ENCODE results near the gene PANX1. TPM values are rescaled to one million over a fixed set of nuclear protein-coding genes. Genes with fewer than 3 reads are reported as not detected.
"Not testable (repeated sequence)": the region's sequence is repeated elsewhere in the genome, so short reads cannot be mapped to it uniquely, and the experiment has no call there.

PANX1 gene, protein sequence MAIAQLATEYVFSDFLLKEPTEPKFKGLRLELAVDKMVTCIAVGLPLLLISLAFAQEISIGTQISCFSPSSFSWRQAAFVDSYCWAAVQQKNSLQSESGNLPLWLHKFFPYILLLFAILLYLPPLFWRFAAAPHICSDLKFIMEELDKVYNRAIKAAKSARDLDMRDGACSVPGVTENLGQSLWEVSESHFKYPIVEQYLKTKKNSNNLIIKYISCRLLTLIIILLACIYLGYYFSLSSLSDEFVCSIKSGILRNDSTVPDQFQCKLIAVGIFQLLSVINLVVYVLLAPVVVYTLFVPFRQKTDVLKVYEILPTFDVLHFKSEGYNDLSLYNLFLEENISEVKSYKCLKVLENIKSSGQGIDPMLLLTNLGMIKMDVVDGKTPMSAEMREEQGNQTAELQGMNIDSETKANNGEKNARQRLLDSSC
- total RNA-seq, result 17.4 TPM
- long read RNA-seq, transcript PANX1-201 (5 exons, 2,769 nt), result major isoform, 26 of 29 reads
- long read RNA-seq, partial matches to known transcripts, result 2 of 29 reads
- long read RNA-seq, other reads (novel, unspliced or antisense), result 1 of 29 reads

DNA sequence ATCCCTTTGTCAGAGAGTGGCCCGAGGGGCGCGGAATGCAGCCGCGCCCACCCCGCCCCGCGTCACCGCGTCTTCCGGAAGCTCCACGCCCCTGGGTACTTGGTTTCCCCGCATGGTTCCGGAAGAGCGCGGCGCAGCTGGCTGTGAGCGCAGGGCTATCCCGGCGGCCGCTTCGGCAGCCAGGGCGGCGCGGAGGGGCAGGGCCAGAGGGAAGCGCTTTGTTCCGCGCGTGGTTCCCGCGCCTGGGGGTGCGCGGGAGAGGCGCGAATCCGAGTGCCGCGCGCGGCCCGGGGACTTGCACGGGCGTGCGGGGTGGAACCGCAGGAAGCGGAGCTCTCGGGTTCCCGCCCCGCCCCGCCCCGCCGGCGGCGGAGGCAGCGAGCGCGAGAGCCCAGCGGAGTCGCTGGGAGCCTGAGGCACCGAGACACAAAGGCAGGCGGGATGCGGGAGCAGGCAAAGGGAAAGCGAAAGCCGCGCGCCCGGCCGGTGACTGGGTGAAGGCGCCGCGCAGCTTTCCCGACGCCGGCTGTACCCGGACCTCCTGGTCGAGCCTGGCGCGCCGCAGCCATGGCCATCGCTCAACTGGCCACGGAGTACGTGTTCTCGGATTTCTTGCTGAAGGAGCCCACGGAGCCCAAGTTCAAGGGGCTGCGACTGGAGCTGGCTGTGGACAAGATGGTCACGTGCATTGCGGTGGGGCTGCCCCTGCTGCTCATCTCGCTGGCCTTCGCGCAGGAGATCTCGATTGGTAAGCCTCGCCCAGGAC lies at the start of gene PANX1:
PANX1 (plus strand) TSS at position 96 of the 766 bp plus-strand sequence; CDS start at position 568, 472 bp downstream.
- DNase-seq (peak; percentile 92), ATAC-seq (peak; percentile 92)
- intact Hi-C loops (cut with micrococcal nuclease), result no loop called here

DNA sequence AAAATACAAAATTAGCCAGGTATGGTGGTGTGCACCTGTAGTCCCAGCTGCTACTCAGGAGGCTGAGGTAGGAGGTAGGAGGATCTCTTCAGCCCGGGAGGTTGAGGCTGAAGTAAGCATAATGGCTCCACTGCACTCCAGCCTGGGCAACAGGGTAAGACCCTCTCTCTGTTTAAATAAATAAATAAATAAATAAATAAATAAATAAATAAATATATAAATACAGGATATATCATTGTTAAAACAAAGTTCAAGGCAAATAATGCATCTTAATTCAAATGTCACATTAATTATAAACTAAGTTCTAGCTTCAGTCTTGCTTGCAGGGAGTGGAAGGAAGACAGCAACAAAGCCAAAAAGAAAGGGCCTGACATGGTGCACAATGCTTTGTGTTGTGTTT lies 44.5 kb upstream of the PANX1 start:
- DNase-seq, result no peak
- intact Hi-C loops (cut with micrococcal nuclease), result no loop called here
- no peak for ATAC-seq

DNA sequence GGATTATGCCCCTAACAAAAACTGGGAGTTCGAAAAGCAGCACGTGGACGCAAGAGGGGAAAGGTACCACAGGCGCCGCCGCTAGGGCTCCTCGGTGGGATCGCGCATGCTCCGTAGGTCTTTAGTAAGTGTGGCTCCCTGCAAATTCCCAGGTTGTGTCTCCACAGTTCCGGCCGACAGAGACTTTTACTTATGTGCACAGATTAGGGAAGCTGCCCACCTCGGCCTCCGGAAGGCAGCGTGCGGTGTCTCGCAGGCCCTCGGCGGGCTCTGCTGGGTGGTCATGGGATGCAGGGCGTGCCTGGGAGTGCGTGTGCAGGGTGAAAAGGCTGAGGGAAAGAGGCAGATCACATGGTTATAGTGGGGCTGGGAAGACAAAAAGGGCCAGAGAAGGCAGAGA lies 39.7 kb upstream of the PANX1 start:
- intact Hi-C loops (cut with micrococcal nuclease), result no loop called here
- no peak for ATAC-seq
- DNase-seq, result no peak

DNA sequence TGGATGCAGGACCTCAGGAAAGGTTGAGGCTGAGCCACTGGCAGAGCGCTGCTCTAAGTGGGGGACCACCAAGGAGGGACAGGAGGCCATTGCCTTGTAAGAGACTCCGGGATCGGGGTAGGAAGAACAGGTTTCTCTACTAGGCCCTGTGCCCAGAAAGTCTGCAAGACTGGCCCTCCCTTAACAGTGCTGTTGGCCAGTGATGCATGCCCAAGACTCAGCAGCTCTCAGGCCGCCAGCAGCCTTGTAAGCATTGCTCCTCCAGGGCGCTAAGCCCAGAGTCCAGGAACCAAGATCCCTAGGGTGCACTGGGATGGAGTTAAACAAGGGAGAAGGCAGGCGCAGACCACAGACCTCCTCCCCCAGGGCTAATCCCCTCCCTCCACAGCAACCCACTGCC lies 39.3 kb upstream of the PANX1 start:
- DNase-seq (no peak), ATAC-seq (no peak)
- intact Hi-C loops (cut with micrococcal nuclease), result no loop called here

DNA sequence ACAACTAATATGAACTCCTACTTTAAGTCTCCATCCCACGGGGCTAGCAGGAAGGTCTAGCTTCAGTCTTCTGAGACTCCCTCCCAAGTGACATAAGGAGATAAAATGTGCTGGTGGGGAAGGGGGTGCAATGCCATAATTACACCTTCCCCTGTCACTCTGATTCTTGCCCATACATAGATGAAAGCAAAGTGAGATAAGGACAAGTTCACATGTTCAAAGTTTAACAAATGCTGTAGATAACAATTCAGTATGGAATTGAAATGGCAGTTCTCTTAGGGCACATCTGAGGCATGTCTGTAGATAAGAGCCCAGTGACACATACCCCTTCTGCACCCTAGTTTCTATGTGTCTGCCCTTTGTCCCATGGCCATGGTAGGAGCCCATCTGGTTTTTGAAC lies 38.2 kb upstream of the PANX1 start:
- ATAC-seq (no peak), DNase-seq (no peak)
- intact Hi-C loops (cut with micrococcal nuclease), result no loop called here

DNA sequence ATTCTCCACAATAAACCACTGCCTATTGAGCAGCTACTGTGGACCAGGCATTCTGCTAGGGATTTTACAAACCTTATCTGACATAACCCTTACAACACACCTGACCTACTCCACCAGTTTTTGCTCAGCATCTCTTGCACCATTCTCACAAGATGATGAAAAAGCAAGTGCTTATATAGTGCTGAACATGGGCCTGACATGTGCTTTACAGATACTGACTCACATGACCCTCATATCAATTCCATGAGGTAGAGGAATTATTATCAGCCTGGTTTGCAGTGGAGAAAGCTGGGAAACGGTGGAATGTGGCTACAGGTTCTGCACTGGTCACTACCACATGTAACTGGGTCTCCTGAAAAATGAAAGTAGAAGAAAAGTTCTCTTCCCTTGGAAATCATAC lies 37.5 kb upstream of the PANX1 start:
- DNase-seq (no peak), ATAC-seq (no peak)
- intact Hi-C loops (cut with micrococcal nuclease), result no loop called here

DNA sequence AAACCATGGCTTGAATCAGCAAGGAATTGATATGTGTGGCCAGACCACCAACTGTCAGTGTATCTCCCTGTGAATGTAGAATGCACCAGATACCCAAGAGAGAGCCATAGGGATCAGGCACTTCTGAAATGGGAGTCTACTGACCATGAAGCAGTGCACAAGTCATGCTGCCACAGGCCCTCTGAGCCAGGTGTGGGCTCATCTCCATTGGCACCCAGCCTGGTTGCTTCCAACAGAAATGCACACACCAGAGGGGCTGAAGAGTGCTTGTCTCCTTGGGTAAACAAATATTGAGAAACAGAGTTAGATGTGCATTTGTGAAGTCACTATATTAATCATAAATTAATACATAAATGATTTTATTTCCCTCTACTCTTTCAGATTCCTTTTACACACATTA lies 28.4 kb upstream of the PANX1 start:
- intact Hi-C loops (cut with micrococcal nuclease), result no loop called here
- no peak for DNase-seq
- no peak for ATAC-seq

DNA sequence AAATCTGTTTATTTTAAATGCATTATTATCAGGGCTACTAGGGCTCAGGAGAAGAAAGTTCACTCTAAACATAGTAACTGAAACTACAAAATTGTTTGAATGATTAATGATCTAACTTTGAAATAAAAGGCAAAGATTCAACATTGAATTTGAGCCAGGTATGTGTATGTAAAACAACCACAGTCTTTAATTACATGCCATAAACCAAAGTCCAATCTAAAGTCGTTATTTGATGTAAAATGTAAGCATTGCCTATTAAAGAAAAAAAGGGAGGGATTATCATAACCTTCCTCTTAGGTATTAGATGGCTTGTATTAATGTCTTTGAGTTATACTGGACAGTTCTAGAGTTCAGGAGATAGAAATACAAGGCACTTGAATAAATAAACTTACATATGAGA lies 25.2 kb upstream of the PANX1 start:
- DNase-seq (no peak), ATAC-seq (no peak)
- intact Hi-C loops (cut with micrococcal nuclease), result no loop called here

DNA sequence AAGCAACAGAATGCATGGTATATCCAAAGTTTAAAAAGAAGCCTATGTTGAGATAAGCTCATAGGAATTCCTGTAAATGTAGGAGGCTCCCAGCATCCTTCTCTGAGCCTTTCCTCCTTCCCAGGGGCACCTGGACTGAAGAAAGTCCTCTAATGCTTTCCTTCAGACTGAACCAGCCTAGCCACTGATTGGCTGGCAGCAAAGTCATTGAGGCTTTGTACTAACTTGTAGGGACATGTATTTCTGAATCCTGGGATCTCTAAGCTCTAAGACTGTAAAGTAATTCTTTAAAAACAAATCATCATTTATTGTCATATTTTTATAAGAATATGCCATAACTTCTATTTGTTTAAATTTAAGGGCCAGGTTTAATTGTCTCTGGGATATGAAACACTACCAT lies 23.9 kb upstream of the PANX1 start:
- intact Hi-C loops (cut with micrococcal nuclease), result no loop called here
- DNase-seq (no peak), ATAC-seq (no peak)

DNA sequence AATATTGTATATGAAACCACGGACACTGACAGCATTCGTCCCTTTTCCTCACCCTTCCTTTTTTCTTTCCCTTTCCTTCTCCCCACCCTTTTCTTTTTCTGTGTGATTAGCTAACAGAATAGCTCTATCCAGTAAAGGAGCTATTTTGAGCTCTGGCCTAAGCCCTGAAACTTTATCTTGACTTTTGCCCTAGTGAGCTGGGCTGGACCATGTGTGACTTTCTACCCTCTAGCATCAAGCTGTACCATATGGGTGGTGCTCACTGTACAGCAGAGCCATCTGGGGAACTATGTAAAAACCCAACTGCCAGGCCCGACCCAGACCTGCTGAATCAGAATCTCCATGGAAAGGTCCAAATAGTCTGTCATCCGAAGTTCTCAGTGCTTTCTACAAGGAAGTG lies 21.9 kb upstream of the PANX1 start:
- DNase-seq (peak; percentile 25), ATAC-seq (peak; percentile 98)
- intact Hi-C loops (cut with micrococcal nuclease), result no loop called here

DNA sequence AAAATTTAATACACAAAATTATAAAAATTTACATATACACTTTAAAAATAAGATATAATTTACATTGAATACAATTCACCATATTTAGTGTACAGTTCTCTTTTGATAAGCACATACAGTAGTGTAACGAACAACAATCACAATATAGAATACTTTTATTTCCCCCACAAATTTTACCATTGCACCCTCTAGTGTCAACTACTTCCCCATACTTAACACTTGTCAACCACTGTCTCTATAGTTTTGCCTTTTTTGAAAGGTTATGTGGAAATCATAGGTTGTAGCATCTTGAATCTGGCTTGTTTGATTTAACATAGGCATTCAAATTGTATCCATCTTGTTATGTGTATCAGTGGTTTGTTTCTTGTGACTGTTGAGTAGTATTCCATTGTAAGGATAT lies 21.3 kb upstream of the PANX1 start:
- DNase-seq (no peak), ATAC-seq (no peak)
- intact Hi-C loops (cut with micrococcal nuclease), result no loop called here

DNA sequence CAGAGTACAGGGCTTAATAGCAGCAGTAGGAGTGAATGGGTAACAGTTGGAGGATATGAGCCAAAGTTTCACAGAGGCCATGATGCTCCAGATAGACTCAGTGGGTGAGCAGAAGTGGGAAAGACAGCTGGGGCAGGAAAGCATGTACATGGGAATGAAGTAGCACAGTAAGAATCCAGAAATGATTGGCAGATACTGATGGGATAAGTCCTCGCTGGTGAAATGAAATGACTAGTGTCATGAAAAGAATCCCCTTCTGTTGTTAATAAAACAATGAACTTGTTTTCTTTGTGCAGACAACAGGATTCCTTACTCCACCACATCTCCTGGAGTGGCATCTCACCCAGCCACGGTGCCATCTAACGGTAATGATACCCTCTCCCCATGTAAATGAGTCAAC lies 17.4 kb upstream of the PANX1 start:
- ATAC-seq (no peak), DNase-seq (no peak)
- intact Hi-C loops (cut with micrococcal nuclease), result no loop called here

DNA sequence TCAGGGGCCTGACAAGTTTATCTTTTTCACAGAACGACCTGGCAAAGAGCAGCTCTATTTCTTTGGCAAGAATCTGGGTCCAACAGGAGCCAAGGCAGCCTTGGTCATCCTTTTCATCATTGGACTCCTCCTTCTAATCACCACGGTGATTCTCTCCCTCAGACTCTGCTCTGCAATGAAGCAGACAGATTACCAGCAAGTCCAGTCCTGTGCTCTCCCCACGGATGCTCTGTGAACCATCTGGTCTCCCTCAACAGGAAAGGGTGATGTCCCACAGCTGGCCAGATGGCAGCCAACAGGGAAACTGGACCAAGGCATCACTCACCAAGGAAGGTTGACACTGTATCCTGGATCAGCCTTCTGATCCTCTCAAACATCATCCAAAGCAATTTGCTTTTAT lies 17.0 kb upstream of the PANX1 start:
- DNase-seq (peak; percentile 68), ATAC-seq (peak; percentile 94)
- intact Hi-C loops (cut with micrococcal nuclease), result no loop called here

DNA sequence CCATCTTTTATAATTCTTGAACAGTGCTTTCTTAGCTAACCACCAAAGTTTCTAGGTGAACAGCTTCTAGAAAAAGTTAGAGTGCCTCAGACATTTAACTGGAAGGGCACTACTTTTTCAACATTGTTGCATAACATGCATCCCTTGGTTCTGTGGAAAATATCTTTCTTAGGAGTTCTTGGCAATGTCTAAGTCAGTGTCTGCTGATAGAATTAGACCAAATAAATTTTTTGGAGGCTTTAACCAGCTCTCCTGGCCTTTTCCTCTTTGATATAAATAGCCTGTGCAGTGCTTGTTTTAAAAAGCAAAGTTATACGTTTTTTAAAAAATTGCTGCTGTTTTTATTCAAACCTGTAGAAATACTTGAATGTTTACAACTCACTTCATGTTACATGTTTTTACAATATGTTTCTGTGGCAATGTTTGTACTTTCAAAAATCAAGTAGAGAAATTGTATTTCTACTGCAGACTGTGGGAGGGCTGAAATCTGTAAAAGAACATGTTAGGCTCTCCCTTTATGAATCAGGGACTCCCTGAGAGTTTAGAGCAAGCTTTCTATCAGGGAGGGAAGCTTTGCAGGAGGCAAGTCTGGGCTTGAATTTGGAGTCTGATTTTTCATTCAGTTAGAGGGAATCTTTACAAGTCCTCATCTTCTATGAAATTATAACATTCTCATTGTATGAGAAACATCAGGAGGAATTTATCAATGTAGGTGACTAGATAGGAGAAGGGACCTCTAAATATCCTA lies 16.3 kb upstream of the PANX1 start:
- no peak for DNase-seq
- intact Hi-C loops (cut with micrococcal nuclease), result no loop called here
- ATAC-seq, result peak; percentile 85

DNA sequence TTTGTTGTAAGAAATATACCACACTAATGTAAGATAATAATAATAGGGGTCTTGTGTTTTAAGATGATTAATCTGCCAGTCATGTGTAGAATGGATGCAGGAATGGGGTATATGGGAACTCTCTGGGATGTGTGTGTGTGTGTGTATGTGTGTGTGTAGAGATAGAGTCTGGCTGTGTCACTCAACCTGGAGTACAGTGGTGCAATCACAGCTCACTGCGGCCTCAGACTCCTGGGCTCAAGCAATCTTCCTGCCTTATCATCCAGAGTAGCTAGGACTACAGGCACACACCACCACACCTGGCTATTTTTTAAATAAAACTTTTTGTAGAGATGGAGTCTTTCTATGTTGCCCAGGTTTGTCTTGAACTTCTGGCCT lies 11.5 kb upstream of the PANX1 start:
- DNase-seq (no peak), ATAC-seq (no peak)
- intact Hi-C loops (cut with micrococcal nuclease), result no loop called here

DNA sequence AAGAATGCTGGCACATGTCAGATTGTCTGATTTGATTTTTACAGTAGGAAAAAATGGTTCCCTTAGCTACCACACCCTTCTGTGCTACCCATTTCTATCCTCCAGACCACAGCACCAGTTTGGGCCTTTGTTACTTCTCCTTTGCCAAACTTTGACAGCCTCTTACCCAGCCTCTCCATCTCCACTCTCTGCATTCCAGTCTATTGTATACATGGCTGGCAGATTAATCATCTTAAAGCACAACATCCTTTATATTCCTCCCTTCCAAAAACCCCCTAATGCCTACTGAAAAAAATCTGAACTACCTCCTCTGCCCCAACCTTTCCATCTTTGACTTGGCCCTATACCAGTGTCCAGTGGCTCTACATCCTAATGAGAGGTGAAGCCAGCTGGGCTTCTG lies 10.8 kb upstream of the PANX1 start:
- no peak for ATAC-seq
- no peak for DNase-seq
- intact Hi-C loops (cut with micrococcal nuclease), result no loop called here

DNA sequence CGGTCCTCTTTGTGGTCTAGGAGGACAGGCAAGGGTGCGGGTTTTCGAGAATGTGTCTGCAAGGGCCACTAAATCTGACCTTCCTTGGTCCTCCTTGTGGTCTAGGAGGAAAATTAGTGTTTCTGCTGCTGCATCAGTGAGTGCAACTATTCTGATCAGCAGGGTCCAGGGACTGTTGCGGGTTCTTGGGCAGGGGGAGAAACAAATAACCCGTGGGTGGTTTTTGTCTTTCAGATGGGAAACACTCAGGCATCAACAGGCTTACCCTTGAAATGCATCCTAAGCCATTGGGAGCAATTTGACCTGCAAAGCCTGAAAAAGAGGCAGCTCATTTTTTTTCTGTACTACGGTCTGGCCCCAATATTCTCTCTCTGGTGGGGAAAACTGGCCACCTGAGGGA lies 9.0 kb upstream of the PANX1 start:
- DNase-seq; ATAC-seq; intact Hi-C loops (cut with micrococcal nuclease): not testable (repeated sequence)

DNA sequence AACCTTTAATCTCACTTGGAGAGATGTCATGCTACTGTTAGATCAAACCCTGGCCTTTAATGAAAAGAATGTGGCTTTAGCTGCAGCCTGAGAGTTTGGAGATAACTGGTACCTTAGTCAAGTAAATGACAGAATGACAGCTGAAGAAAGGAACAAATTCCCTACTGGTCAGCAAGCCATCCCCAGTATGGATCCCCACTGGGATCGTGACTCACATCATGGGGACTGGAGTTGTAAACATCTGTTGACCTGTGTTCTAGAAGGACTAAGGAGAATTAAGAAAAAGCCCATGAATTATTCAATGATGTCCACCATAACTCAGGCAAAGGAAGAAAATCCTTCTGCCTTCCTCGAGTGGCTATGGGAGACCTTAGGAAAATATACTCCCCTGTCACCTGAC lies 8.1 kb upstream of the PANX1 start:
- intact Hi-C loops (cut with micrococcal nuclease); ATAC-seq; DNase-seq: not testable (repeated sequence)

DNA sequence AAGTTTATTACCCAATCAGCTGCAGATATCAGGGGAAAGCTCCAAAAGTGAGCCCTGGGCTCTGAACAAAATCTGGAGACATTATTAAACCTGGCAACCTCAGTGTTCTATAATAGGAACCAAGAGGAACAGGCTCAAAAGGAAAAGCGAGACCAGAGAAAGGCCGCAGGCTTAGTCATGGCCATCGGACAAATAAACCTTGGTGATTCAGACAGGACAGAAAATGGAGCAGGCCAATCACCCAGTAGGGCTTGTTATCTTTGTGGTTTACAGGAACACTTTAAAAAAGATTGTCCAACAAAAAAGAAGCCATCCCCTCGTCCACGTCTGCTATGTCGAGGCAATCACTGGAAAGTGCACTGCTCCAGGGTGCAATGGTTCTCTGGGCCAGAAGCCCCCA lies 7.7 kb upstream of the PANX1 start:
- DNase-seq, result no peak
- ATAC-seq, result no peak
- intact Hi-C loops (cut with micrococcal nuclease), result no loop called here

All from left ventricle myocardium superior (tissue), 1 donor.